ENCODE results near the gene IFI27L2. TPM values are rescaled to one million over a fixed set of nuclear protein-coding genes. Genes with fewer than 3 reads are reported as not detected.

Gene IFI27L2
- total and polyA plus RNA-seq, 2 of the 8 experiments (the other 6 are each of a cell fraction or from before 2014, with no cell fraction given): 14.0 to 69.6 TPM

DNA sequence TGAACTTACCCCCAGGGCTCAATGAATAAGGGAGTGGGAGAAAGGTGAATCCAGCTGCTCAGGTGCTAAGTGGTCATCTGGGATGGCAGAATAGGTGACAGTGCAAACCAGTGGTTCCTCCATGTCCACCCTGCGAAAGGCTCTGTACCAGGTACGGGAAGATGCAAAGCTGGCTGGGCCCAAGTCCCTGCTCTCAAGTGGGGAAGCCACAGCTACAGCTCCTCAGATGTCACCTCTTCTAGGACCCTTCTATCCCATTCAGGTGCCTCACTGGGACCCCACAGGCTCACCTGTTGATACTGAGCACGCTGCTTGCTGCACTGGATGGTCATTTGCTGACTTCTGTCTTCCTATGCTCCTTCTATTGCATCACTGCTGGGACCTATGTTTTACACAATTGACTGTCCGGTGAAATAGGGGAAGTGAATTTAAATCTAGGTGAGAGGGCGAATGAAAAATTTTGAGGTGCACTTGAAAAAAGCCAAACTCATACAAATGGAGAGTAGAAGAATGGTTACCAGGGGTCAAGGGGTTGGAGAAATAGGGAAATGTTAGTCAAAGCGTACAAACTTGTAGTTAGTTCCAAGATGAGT lies 24.4 kb upstream of the IFI27L2 start:
- POLR2A ChIA-PET (ENCODE audit: partially characterized antibody): no interaction called here
- H2AFZ ChIP-seq (ENCODE audit: low read length): no peak overlapping the region
- no peak overlapping the region for H3K27ac ChIP-seq (ENCODE audit: low read depth, low read length)
- no peak overlapping the region for H3K4ac ChIP-seq (replicated peaks; ENCODE audit: insufficient read length, low read depth, low read length)
- no peak overlapping the region for H2BK15ac ChIP-seq (ENCODE audit: low read length)
- no peak overlapping the region for H2BK12ac ChIP-seq (ENCODE audit: low read depth, low read length)
- no peak overlapping the region for H4K91ac ChIP-seq (replicated peaks; ENCODE audit: insufficient read length, low read length)
- H2BK5ac ChIP-seq (ENCODE audit: low read depth, low read length): no peak overlapping the region
- DNase-seq (ENCODE audit: low read depth in 1 of 2, low spot score in 2 of 2) (no peak), FAIRE-seq (no peak)
- no peaks in the 10 kb centered on the region for H3K79me1 ChIP-seq (ENCODE audit: low read depth, low read length)
- H3K4me2 ChIP-seq (ENCODE audit: insufficient read depth in 1 of 2, low read depth in 2 of 2, low read length in 2 of 2): no peak overlapping the region
- H4K5ac ChIP-seq (ENCODE audit: insufficient read length, low read depth, low read length): no peak overlapping the region
- H3K23ac ChIP-seq (ENCODE audit: insufficient read length): no peak overlapping the region
- no peaks in the 10 kb centered on the region for H3K27me3 ChIP-seq (replicated peaks in 1 of 4; ENCODE audit: control insufficient read depth in 3 of 4, extremely low read depth in 1 of 4, insufficient read depth in 3 of 4, low read length in 3 of 4)
- H3K4me1 ChIP-seq (replicated peaks in 1 of 4; ENCODE audit: control insufficient read depth in 3 of 4, insufficient read depth in 4 of 4, low read length in 3 of 4): no peaks in the 10 kb centered on the region
- H2BK20ac ChIP-seq (ENCODE audit: low read length): no peak overlapping the region
- no peaks in the 10 kb centered on the region for H3K36me3 ChIP-seq (ENCODE audit: control insufficient read depth in 2 of 4, insufficient read depth in 4 of 4, low read length in 3 of 4)
- H4K20me1 ChIP-seq (replicated peaks in 1 of 2; ENCODE audit: control insufficient read depth in 1 of 2, insufficient read depth in 2 of 2, low read length in 2 of 2): no peaks in the 10 kb centered on the region
- H3K9me3 ChIP-seq (ENCODE audit: insufficient read depth in 2 of 2, low read depth in 1 of 2, low read length in 1 of 2): peaks cover 7 to 12% of the 10 kb centered on the region in 2 experiments; a peak in 3 of 4 replicates
- WGBS, 2 experiments (ENCODE audit: extremely low coverage in 1 of 2, insufficient coverage in 1 of 2, insufficient read length in 1 of 2, insufficient replicate concordance in 2 of 2, low coverage in 1 of 2, low lambda C conversion rate in 2 of 2, missing lambda C conversion rate in 1 of 2): 88% methylated on average over 6 of the region's 6 CpGs; no CpG with 5 or more reads in 1 of the 2 experiments
- H2AK5ac ChIP-seq (ENCODE audit: low read depth, low read length): no peak overlapping the region
- H3K9ac ChIP-seq (replicated peaks in 1 of 4; ENCODE audit: extremely low read depth in 1 of 4, low read depth in 3 of 4, low read length in 3 of 4): no peak overlapping the region
- H4K8ac ChIP-seq (ENCODE audit: extremely low read depth, insufficient read depth, low read length): no peak overlapping the region
- no peaks in the 10 kb centered on the region for H3K79me2 ChIP-seq (ENCODE audit: control insufficient read depth in 1 of 2, insufficient read depth in 2 of 2, low read length in 2 of 2)
- H3K56ac ChIP-seq (replicated peaks; ENCODE audit: insufficient read length, low read depth, low read length): no peak overlapping the region
- no peak overlapping the region for H3K4me3 ChIP-seq (ENCODE audit: extremely low read depth in 1 of 4, insufficient read depth in 2 of 4, low read depth in 3 of 4, low read length in 4 of 4)
- no peak overlapping the region for H2BK120ac ChIP-seq (replicated peaks; ENCODE audit: low read depth, low read length)
- no peaks in the 10 kb centered on the region for H3K23me2 ChIP-seq (ENCODE audit: low read depth, low read length)
- CTCF ChIA-PET (ENCODE audit: partially characterized antibody): interaction anchor here (0.6 to 3.1 kb wide), 6 partner anchors 11 to 1082 kb away, joined by 3 to 20 read pairs (median 4); no protein-coding TSS in a partner anchor
- H3K14ac ChIP-seq (ENCODE audit: insufficient read length): no peak overlapping the region
- no peak overlapping the region for H3K18ac ChIP-seq (ENCODE audit: extremely low read depth, low read length)
- TF ChIP-seq MAFK (IDR thresholded peaks at IDR 0.05; ENCODE audit: low read depth, low read length): no peak
- TF ChIP-seq PHF8 (conservative IDR thresholded peaks at IDR 0.05; ENCODE audit: low read depth, low read length): no peak
- TF ChIP-seq, protein P1, sequence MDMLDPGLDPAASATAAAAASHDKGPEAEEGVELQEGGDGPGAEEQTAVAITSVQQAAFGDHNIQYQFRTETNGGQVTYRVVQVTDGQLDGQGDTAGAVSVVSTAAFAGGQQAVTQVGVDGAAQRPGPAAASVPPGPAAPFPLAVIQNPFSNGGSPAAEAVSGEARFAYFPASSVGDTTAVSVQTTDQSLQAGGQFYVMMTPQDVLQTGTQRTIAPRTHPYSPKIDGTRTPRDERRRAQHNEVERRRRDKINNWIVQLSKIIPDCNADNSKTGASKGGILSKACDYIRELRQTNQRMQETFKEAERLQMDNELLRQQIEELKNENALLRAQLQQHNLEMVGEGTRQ (IDR thresholded peaks at IDR 0.05; ENCODE audit: low read length): no peak
